Naive thymus-derived CD4-positive, alpha-beta T cell (primary cell): ENCODE results near the gene MRTFB. TPM values are rescaled to one million over a fixed set of nuclear protein-coding genes. Genes with fewer than 3 reads are reported as not detected.

Experiments
- ATAC-seq: fragments of 150-1000 bp; cut with Tn5 transposase; 2 replicates; pipeline ENCODE4 v1.10.0; 2021; ENCODE audit warnings: mild to moderate bottlenecking, moderate library complexity
- CTCF ChIA-PET: fragments of 350-600 bp; sonication (Branson Sonifier 250); formaldehyde crosslinking; loops from one replicate; lab custom pipeline; 2021; ENCODE audit warnings: antibody characterized with exemption; lab: Charles Lee
- POLR2A ChIA-PET: fragments of 350-600 bp; sonication (Branson Sonifier 250); formaldehyde crosslinking; loops from one replicate; lab custom pipeline; 2021; ENCODE audit warnings: antibody characterized with exemption, inconsistent platforms; lab: Charles Lee
- DNase-seq, 9 donors: peaks; one replicate each; pipeline versions ENCODE4 v3.0.0 to v3.0.0-alpha.2; 2020 to 2022; ENCODE audit warnings: mixed read lengths in 1 of 9
- H3K27ac ChIP-seq: one replicate; pipeline ENCODE4 v1.7.0; 2013; ENCODE audit warnings: mild to moderate bottlenecking, low read depth, low read length, moderate library complexity
- H3K27me3 ChIP-seq, 2 donors: one replicate each; pipeline ENCODE4 v1.7.0; 2013; ENCODE audit warnings: low read length in 2 of 2, mild to moderate bottlenecking in 2 of 2, moderate library complexity in 2 of 2; ENCODE audit not compliant: control insufficient read depth in 2 of 2, insufficient read depth in 2 of 2
- H3K36me3 ChIP-seq, 3 experiments: 1 replicate in 2 of 3; 2 replicates in 1 of 3; pipeline ENCODE4 v1.7.0; 2013; ENCODE audit warnings: low read length in 3 of 3, mild to moderate bottlenecking in 3 of 3, moderate library complexity in 1 of 3; ENCODE audit not compliant: insufficient read depth in 3 of 3, control insufficient read depth in 2 of 3
- H3K4me1 ChIP-seq, 2 donors: one replicate each; pipeline ENCODE4 v1.7.0; 2013; ENCODE audit warnings: low read length in 2 of 2, mild to moderate bottlenecking in 2 of 2, moderate library complexity in 1 of 2; ENCODE audit not compliant: control insufficient read depth in 2 of 2, insufficient read depth in 2 of 2
- H3K4me3 ChIP-seq: 2 replicates; pipeline ENCODE4 v1.7.0; 2013; ENCODE audit warnings: mild to moderate bottlenecking, low read length
- H3K9me3 ChIP-seq, 3 experiments: 1 replicate in 2 of 3; 2 replicates in 1 of 3; pipeline ENCODE4 v1.7.0; 2013; ENCODE audit warnings: low read length in 3 of 3; ENCODE audit not compliant: control insufficient read depth in 2 of 3
- H3K27ac Mint-ChIP-seq, 9 donors: one replicate each; pipeline ENCODE4 v1.8.0; 2020 to 2022; ENCODE audit warnings: mixed read lengths in 9 of 9, mild to moderate bottlenecking in 8 of 9, moderate library complexity in 5 of 9, inconsistent platforms in 2 of 9
- H3K27me3 Mint-ChIP-seq, 5 donors: one replicate each; pipeline ENCODE4 v1.8.0; 2021 to 2022; ENCODE audit warnings: mixed read lengths in 5 of 5, mild to moderate bottlenecking in 1 of 5
- H3K36me3 Mint-ChIP-seq, 5 donors: one replicate each; pipeline ENCODE4 v1.8.0; 2020 to 2022; ENCODE audit warnings: mixed read lengths in 5 of 5, mild to moderate bottlenecking in 3 of 5, inconsistent platforms in 1 of 5
- H3K4me1 Mint-ChIP-seq, 7 donors: one replicate each; pipeline ENCODE4 v1.8.0; 2020 to 2022; ENCODE audit warnings: mixed read lengths in 7 of 7, mild to moderate bottlenecking in 3 of 7, inconsistent platforms in 1 of 7
- H3K4me3 Mint-ChIP-seq, 10 donors: one replicate each; pipeline ENCODE4 v1.8.0; 2020 to 2022; ENCODE audit warnings: mild to moderate bottlenecking in 10 of 10, mixed read lengths in 10 of 10, moderate library complexity in 6 of 10, inconsistent platforms in 2 of 10
- H3K9me3 Mint-ChIP-seq, 11 donors: one replicate each; pipeline ENCODE4 v1.8.0; 2020 to 2022; ENCODE audit warnings: mixed read lengths in 11 of 11, mild to moderate bottlenecking in 4 of 11, inconsistent platforms in 1 of 11, moderate library complexity in 1 of 11
- intact Hi-C, 2 donors: fragments of 100-400 bp; cut with micrococcal nuclease; formaldehyde crosslinking; loops; one replicate each; pipeline ENCODE4 v1.15.1; 2023
- polyA plus RNA-seq, 2 donors: library from polyadenylated mRNA; unstranded; fragments of 300-500 nt; fragmentation: Illumina TruSeq; gene quantifications; one replicate each; pipeline ENCODE4 v1.2.3, GENCODE V29; 2021
- total RNA-seq, 6 experiments: library from RNA in 5 of 6; stranded (reverse) in 5 of 6; gene quantifications; 1 replicate in 5 of 6; 2 replicates in 1 of 6; pipeline ENCODE4 v1.2.3 and lab custom pipeline; 2021 to 2026

MRTFB gene
- total and polyA plus RNA-seq, 7 experiments from 2014 or later: 9.1 to 33.2 (median 25.4) TPM

- H3K36me3 ChIP-seq: no peaks in the 10 kb centered on the region
- ATAC-seq (peak; percentile 83), DNase-seq (peak in 7 of 9 donors; percentile 64 to 77 (median 73))
- peaks cover 0 to 43% of the 10 kb centered on the region in 2 donors for H3K4me1 ChIP-seq
- Mint-ChIP-seq H3K4me1 (peaks cover 6 to 64% (median 54%) of the 10 kb centered on the region in 7 donors), H3K27me3 (peaks cover 0 to 20% (median 0%) of the 10 kb centered on the region in 5 donors), H3K4me3 (peak overlapping the region; percentile 77 to 93 (median 88)), H3K27ac (peak overlapping the region; percentile 83 to 97 (median 94)), H3K36me3 (peaks cover 0 to 1% (median 0%) of the 10 kb centered on the region in 5 donors), H3K9me3 (no peaks in the 10 kb centered on the region)
- H3K4me3 ChIP-seq: peak overlapping the region; percentile 44
- H3K27ac ChIP-seq: peak overlapping the region; percentile 66
- intact Hi-C loops: loop anchor here (1.0 to 10.0 kb wide), 8 partner anchors 8 to 392 kb away; partner anchors contain the start of genes BFAR (in 1 of the 2) and ERCC4 (in 1 of the 2)
- ChIA-PET CTCF (interaction anchor here (0.6 to 3.7 kb wide), 5 partner anchors 8 to 135 kb away, joined by 3 to 17 read pairs (median 4); no protein-coding TSS in a partner anchor), POLR2A (interaction anchor here (0.9 to 2.6 kb wide), 7 partner anchors 8 to 323 kb away, joined by 3 to 18 read pairs (median 4); partner anchors contain the start of genes BFAR and PARN)
- no peaks in the 10 kb centered on the region for H3K9me3 ChIP-seq
- H3K27me3 ChIP-seq: no peaks in the 10 kb centered on the region
Measured at GRCh38 chr16:14309001-14309886, 238.1 kb downstream of the MRTFB start.

GRCh38 chr16:14309906-14310305, 238.8 kb downstream of the MRTFB start:
- Histone ChIP-seq H3K27ac (peak overlapping the region; percentile 66), H3K4me1 (peaks cover 0 to 43% of the 10 kb centered on the region in 2 donors), H3K4me3 (no peak overlapping the region), H3K27me3 (no peaks in the 10 kb centered on the region), H3K9me3 (no peaks in the 10 kb centered on the region), H3K36me3 (no peaks in the 10 kb centered on the region)
- ChIA-PET POLR2A (interaction anchor here (0.9 to 2.6 kb wide), 7 partner anchors 9 to 323 kb away, joined by 3 to 18 read pairs (median 4); partner anchors contain the start of genes BFAR and PARN), CTCF (interaction anchor here (0.5 to 3.7 kb wide), 7 partner anchors 9 to 134 kb away, joined by 3 to 17 read pairs (median 4); no protein-coding TSS in a partner anchor)
- H3K27me3 Mint-ChIP-seq: peaks cover 0 to 13% (median 0%) of the 10 kb centered on the region in 5 donors
- no peaks in the 10 kb centered on the region for H3K9me3 Mint-ChIP-seq
- ATAC-seq: no peak
- H3K4me3 Mint-ChIP-seq: peak overlapping the region in 9 of 10 donors; percentile 22 to 93 (median 88)
- peak overlapping the region in 8 of 9 donors; percentile 90 to 97 (median 95) for H3K27ac Mint-ChIP-seq
- H3K36me3 Mint-ChIP-seq: peaks cover 0 to 1% (median 0%) of the 10 kb centered on the region in 5 donors
- intact Hi-C loops: loop anchor here (1.0 to 10.0 kb wide), 8 partner anchors 9 to 393 kb away; partner anchors contain the start of genes BFAR (in 1 of the 2) and ERCC4 (in 1 of the 2)
- no peak for DNase-seq
- peaks cover 6 to 61% (median 51%) of the 10 kb centered on the region in 7 donors for H3K4me1 Mint-ChIP-seq

- Mint-ChIP-seq H3K9me3 (no peaks in the 10 kb centered on the region), H3K4me3 (peak overlapping the region in 2 of 10 donors; percentile 77 to 86), H3K4me1 (peaks cover 6 to 55% (median 45%) of the 10 kb centered on the region in 7 donors), H3K36me3 (peaks cover 0 to 1% (median 0%) of the 10 kb centered on the region in 5 donors), H3K27ac (peak overlapping the region in 2 of 9 donors; percentile 25 to 26), H3K27me3 (peaks cover 0 to 7% (median 0%) of the 10 kb centered on the region in 5 donors)
- Histone ChIP-seq H3K27me3 (no peaks in the 10 kb centered on the region), H3K36me3 (no peaks in the 10 kb centered on the region), H3K4me1 (peaks cover 0 to 43% of the 10 kb centered on the region in 2 donors), H3K27ac (no peak overlapping the region), H3K9me3 (no peaks in the 10 kb centered on the region), H3K4me3 (no peak overlapping the region)
- intact Hi-C loops: no loop called here
- ChIA-PET POLR2A (interaction anchor here (2.6 kb wide), 1 partner anchor 25 kb away, joined by 18 read pairs; no protein-coding TSS in a partner anchor), CTCF (interaction anchor here (0.5 to 1.7 kb wide), 4 partner anchors 10 to 103 kb away, joined by 3 to 6 read pairs (median 4); no protein-coding TSS in a partner anchor)
- no peak for ATAC-seq
- DNase-seq: no peak
Measured at GRCh38 chr16:14310519-14310991, 239.4 kb downstream of the MRTFB start.

GRCh38 chr16:14314116-14314515, 243.0 kb downstream of the MRTFB start:
- Mint-ChIP-seq H3K27ac (no peak overlapping the region), H3K9me3 (no peaks in the 10 kb centered on the region), H3K4me1 (peaks cover 6 to 22% (median 14%) of the 10 kb centered on the region in 7 donors), H3K27me3 (no peaks in the 10 kb centered on the region), H3K4me3 (no peak overlapping the region), H3K36me3 (peaks cover 0 to 3% (median 0%) of the 10 kb centered on the region in 5 donors)
- no peaks in the 10 kb centered on the region for H3K36me3 ChIP-seq
- H3K27me3 ChIP-seq: no peaks in the 10 kb centered on the region
- H3K4me1 ChIP-seq: peaks cover 0 to 16% of the 10 kb centered on the region in 2 donors
- intact Hi-C loops: no loop called here
- POLR2A ChIA-PET: no interaction called here
- no peak overlapping the region for H3K27ac ChIP-seq
- no peak for DNase-seq
- H3K9me3 ChIP-seq: no peaks in the 10 kb centered on the region
- no peak for ATAC-seq
- CTCF ChIA-PET: no interaction called here
- H3K4me3 ChIP-seq: no peak overlapping the region

- ATAC-seq: no peak
- CTCF ChIA-PET: no interaction called here
- no peak for DNase-seq
- Histone ChIP-seq H3K36me3 (no peaks in the 10 kb centered on the region), H3K27me3 (no peaks in the 10 kb centered on the region), H3K9me3 (no peaks in the 10 kb centered on the region), H3K4me1 (no peaks in the 10 kb centered on the region), H3K27ac (no peak overlapping the region), H3K4me3 (no peak overlapping the region)
- Mint-ChIP-seq H3K27me3 (no peaks in the 10 kb centered on the region), H3K4me1 (peaks cover 0 to 6% (median 0%) of the 10 kb centered on the region in 7 donors), H3K9me3 (no peaks in the 10 kb centered on the region), H3K4me3 (no peak overlapping the region), H3K27ac (peak overlapping the region in 2 of 9 donors; percentile 46 to 51), H3K36me3 (peaks cover 0 to 3% (median 0%) of the 10 kb centered on the region in 5 donors)
- intact Hi-C loops: no loop called here
- POLR2A ChIA-PET: interaction anchor here (0.6 kb wide), 2 partner anchors 252 to 323 kb away, joined by 3 read pairs; no protein-coding TSS in a partner anchor
Measured at GRCh38 chr16:14315683-14316320, 244.7 kb downstream of the MRTFB start.
